Tibial artery (tissue), 4 donors: ENCODE data around the gene DENND5A.

Experiments used
- DNase-seq, 2 donors: peaks; one replicate each; pipeline ENCODE4 v3.0.0-alpha.2; 2019
- H3K27ac ChIP-seq, 2 donors: fragments of 200-600 bp; sonication (generic) in 1 of 2; 1 replicate in 1 of 2; 2 replicates in 1 of 2; pipeline ENCODE4 v1.5.1; 2018 to 2019; ENCODE audit warnings: mild to moderate bottlenecking in 1 of 2
- H3K27me3 ChIP-seq, 2 donors: fragments of 200-600 bp; sonication (generic) in 1 of 2; one replicate each; pipeline versions ENCODE4 v1.5.1 to v1.6.0; 2016 to 2019
- H3K36me3 ChIP-seq, 3 donors: fragments of 200-600 bp; sonication (generic) in 2 of 3; one replicate each; pipeline ENCODE4 v1.5.1; 2016 to 2019; ENCODE audit warnings: mild to moderate bottlenecking in 2 of 3
- H3K4me1 ChIP-seq, 4 donors: fragments of 200-600 bp; sonication (generic) in 2 of 4; 1 replicate in 3 of 4; 2 replicates in 1 of 4; pipeline ENCODE4 v1.5.1; 2016 to 2019
- H3K4me3 ChIP-seq, 2 donors: fragments of 200-600 bp; sonication (generic) in 1 of 2; 1 replicate in 1 of 2; 2 replicates in 1 of 2; pipeline ENCODE4 v1.5.1; 2018 to 2019; ENCODE audit warnings: mild to moderate bottlenecking in 2 of 2
- H3K9me3 ChIP-seq, 3 donors: fragments of 200-600 bp; sonication (generic) in 1 of 3; one replicate each; pipeline ENCODE4 v1.5.1; 2016 to 2019
- intact Hi-C: fragments of 100-400 bp; cut with DNase I; formaldehyde crosslinking; loops from one replicate; pipeline ENCODE4 v1.15.0; 2023; ENCODE audit warnings: low total_unique reads
- TF ChIP-seq, protein P1 (sequence below), 2 experiments: fragments of 200-600 bp in 1 of 2; fragments of 450-650 bp in 1 of 2; IDR thresholded peaks; one replicate each; pipeline ENCODE4 v1.5.1; 2017 to 2019; ENCODE audit warnings: antibody characterized with exemption in 2 of 2, mild to moderate bottlenecking in 1 of 2, moderate library complexity in 1 of 2

Gene DENND5A

DNA sequence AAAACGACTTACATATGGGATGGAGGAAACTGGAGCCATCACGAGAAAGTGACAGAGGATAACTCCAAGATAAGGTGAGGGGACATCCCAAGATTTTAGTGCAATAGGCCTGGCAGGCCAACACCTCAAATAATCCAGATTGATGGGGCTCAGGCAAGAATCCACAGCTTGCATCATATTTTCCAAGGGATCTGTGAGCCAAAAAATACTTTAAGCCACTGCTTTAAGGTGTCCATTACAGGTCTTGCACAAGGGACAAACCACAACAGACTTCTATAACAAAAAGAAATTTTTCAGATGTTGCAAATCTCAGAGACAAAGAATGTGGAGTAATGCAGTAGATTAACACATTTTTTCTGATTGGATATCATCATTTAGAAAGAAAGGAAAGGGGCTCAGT lies 45.6 kb downstream of the DENND5A start:
- no peaks in the 10 kb centered on the region for H3K27me3 ChIP-seq
- TF ChIP-seq, protein P1, sequence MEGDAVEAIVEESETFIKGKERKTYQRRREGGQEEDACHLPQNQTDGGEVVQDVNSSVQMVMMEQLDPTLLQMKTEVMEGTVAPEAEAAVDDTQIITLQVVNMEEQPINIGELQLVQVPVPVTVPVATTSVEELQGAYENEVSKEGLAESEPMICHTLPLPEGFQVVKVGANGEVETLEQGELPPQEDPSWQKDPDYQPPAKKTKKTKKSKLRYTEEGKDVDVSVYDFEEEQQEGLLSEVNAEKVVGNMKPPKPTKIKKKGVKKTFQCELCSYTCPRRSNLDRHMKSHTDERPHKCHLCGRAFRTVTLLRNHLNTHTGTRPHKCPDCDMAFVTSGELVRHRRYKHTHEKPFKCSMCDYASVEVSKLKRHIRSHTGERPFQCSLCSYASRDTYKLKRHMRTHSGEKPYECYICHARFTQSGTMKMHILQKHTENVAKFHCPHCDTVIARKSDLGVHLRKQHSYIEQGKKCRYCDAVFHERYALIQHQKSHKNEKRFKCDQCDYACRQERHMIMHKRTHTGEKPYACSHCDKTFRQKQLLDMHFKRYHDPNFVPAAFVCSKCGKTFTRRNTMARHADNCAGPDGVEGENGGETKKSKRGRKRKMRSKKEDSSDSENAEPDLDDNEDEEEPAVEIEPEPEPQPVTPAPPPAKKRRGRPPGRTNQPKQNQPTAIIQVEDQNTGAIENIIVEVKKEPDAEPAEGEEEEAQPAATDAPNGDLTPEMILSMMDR (IDR thresholded peaks at IDR 0.05) = no peak
- peak overlapping the region; percentile 27 to 39 for H3K27ac ChIP-seq
- intact Hi-C loops = no loop called here
- no peaks in the 10 kb centered on the region for H3K9me3 ChIP-seq
- H3K4me1 ChIP-seq = peaks cover 0 to 32% (median 7%) of the 10 kb centered on the region in 4 donors
- no peaks in the 10 kb centered on the region for H3K36me3 ChIP-seq
- peak in 1 of 2 donors; percentile 25 for DNase-seq
- no peak overlapping the region for H3K4me3 ChIP-seq

DNA sequence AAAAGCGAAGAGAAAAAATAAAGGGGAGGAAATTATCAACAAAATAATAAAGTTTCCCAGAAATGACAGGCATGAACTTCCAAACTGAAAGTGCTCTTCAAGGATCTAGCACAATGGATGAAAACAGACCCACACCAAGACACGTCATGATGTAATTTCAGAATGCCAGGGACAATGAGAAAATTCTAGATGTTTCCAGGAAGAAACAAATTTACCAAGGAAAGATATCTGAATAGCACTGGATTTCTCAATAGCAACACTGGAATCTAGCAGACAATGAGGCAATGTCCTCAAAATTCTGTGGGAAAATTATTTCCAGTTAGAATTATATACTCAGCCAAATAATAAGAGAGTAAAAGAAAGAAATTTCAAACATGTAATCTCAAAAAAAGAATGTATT lies 46.0 kb downstream of the DENND5A start:
- no peaks in the 10 kb centered on the region for H3K27me3 ChIP-seq
- H3K4me1 ChIP-seq = peaks cover 0 to 36% (median 9%) of the 10 kb centered on the region in 4 donors
- no peaks in the 10 kb centered on the region for H3K36me3 ChIP-seq
- no peaks in the 10 kb centered on the region for H3K9me3 ChIP-seq
- no peak for DNase-seq
- intact Hi-C loops = no loop called here
- H3K4me3 ChIP-seq = no peak overlapping the region
- H3K27ac ChIP-seq = peak overlapping the region; percentile 27 to 39
- TF ChIP-seq, protein P1 (IDR thresholded peaks at IDR 0.05) = no peak

DNA sequence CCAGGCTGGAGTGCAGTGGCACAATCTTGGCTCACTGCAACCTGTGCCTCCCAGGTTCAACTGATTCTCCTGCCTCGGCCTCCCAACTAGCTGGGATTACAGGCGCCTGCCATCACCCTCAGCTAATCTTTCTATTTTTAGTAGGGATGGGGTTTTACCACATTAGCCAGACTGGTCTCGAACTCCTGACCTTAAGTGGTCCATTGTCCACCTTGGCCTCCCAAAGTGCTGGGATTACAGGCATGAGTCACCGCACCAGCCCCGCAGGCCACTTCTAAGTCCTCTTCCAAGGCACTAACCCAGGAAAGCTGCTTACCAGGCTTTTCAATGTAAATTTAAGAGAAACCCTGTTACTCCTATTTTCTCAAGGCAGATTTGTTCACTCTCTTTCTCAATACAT lies 50.4 kb downstream of the DENND5A start:
- TF ChIP-seq, protein P1 (IDR thresholded peaks at IDR 0.05) = no peak
- H3K36me3 ChIP-seq = no peaks in the 10 kb centered on the region
- peaks cover 0 to 48% (median 7%) of the 10 kb centered on the region in 4 donors for H3K4me1 ChIP-seq
- no peak for DNase-seq
- H3K27ac ChIP-seq = no peak overlapping the region
- no peaks in the 10 kb centered on the region for H3K9me3 ChIP-seq
- intact Hi-C loops = no loop called here
- H3K4me3 ChIP-seq = no peak overlapping the region
- no peaks in the 10 kb centered on the region for H3K27me3 ChIP-seq

DNA sequence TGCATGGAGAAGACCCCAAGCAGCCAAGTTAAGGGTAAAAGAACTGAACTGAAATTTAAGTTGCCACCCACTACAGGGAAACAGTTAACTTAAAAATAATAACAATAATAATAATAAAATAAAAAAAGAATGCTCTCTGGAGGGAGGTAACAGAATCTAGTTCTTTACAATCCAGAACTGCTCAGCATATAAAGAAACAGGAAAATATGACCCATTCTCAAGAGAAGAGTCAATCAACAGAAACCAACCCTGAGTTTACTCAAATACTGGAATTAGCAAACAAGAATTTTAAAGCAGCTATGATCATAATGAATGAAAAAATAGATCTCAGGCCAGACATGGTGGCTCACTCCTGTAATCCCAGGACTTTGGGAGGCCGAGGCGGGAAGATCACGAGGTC lies 53.8 kb downstream of the DENND5A start:
- TF ChIP-seq, protein P1 (IDR thresholded peaks at IDR 0.05) = no peak
- DNase-seq = no peak
- no peak overlapping the region for H3K4me3 ChIP-seq
- H3K27ac ChIP-seq = no peak overlapping the region
- intact Hi-C loops = no loop called here
- no peaks in the 10 kb centered on the region for H3K9me3 ChIP-seq
- peaks cover 0 to 52% (median 8%) of the 10 kb centered on the region in 4 donors for H3K4me1 ChIP-seq
- no peaks in the 10 kb centered on the region for H3K36me3 ChIP-seq
- no peaks in the 10 kb centered on the region for H3K27me3 ChIP-seq

DNA sequence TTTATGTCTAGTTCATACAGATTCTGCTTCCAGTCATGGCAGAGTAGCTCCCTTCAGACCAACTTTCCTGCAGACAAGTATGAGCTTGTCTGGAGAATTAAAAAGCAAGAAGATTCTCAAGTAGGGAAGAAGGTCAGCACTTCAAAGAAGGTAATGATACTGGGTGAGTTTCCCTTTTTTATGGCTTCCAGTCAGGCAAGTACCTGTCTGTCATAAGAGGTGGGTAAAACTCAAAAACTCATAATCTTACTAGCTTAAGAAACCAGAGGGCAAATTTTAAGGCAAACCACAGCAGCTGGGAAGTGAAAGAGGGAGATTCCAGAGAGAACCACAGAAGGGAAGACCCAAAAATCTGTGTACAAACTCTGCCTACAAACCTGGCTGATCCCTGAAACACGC lies 54.2 kb downstream of the DENND5A start:
- TF ChIP-seq, protein P1 (IDR thresholded peaks at IDR 0.05) = no peak
- Histone ChIP-seq H3K4me3 (no peak overlapping the region), H3K36me3 (no peaks in the 10 kb centered on the region), H3K9me3 (no peaks in the 10 kb centered on the region), H3K4me1 (peaks cover 0 to 52% (median 8%) of the 10 kb centered on the region in 4 donors), H3K27ac (no peak overlapping the region), H3K27me3 (no peaks in the 10 kb centered on the region)
- intact Hi-C loops = no loop called here
- no peak for DNase-seq
